Activated naive CD4-positive, alpha-beta T cell treated with anti-CD3 and anti-CD28 coated beads for 36 hours (primary cell): ENCODE data around the gene LGALS9. TPM values are rescaled to one million over a fixed set of nuclear protein-coding genes. Genes with fewer than 3 reads are reported as not detected.

Source experiments
- CTCF ChIA-PET: fragments of 350-600 bp; sonication (Branson Sonifier 250); formaldehyde crosslinking; loops from one replicate; lab custom pipeline; 2021; ENCODE audit warnings: antibody characterized with exemption; lab: Charles Lee
- DNase-seq: peaks from one replicate; pipeline ENCODE4 v3.0.0-alpha.2; 2020
- H3K27ac Mint-ChIP-seq: one replicate; pipeline ENCODE4 v1.8.0; 2021; ENCODE audit warnings: mild to moderate bottlenecking, mixed read lengths
- H3K27me3 Mint-ChIP-seq: one replicate; pipeline ENCODE4 v1.8.0; 2021; ENCODE audit warnings: low read depth, mixed read lengths
- H3K36me3 Mint-ChIP-seq: one replicate; pipeline ENCODE4 v1.8.0; 2021; ENCODE audit warnings: low read depth, mixed read lengths
- H3K4me1 Mint-ChIP-seq: one replicate; pipeline ENCODE4 v1.8.0; 2021; ENCODE audit warnings: low read depth, mixed read lengths
- H3K4me3 Mint-ChIP-seq: one replicate; pipeline ENCODE4 v1.8.0; 2021; ENCODE audit warnings: mild to moderate bottlenecking, moderate library complexity, mixed read lengths
- H3K9me3 Mint-ChIP-seq: one replicate; pipeline ENCODE4 v1.8.0; 2021; ENCODE audit warnings: mixed read lengths
- intact Hi-C: fragments of 100-400 bp; cut with micrococcal nuclease; formaldehyde crosslinking; loops from one replicate; pipeline ENCODE4 v1.15.1; 2023
- total RNA-seq, 2 experiments: library from RNA; stranded (reverse); gene quantifications; one replicate each; pipeline ENCODE4 v1.2.3, GENCODE V29; 2021

Gene LGALS9
- total RNA-seq = 10 to 100 TPM; 80.2 to 81.1 TPM

DNA sequence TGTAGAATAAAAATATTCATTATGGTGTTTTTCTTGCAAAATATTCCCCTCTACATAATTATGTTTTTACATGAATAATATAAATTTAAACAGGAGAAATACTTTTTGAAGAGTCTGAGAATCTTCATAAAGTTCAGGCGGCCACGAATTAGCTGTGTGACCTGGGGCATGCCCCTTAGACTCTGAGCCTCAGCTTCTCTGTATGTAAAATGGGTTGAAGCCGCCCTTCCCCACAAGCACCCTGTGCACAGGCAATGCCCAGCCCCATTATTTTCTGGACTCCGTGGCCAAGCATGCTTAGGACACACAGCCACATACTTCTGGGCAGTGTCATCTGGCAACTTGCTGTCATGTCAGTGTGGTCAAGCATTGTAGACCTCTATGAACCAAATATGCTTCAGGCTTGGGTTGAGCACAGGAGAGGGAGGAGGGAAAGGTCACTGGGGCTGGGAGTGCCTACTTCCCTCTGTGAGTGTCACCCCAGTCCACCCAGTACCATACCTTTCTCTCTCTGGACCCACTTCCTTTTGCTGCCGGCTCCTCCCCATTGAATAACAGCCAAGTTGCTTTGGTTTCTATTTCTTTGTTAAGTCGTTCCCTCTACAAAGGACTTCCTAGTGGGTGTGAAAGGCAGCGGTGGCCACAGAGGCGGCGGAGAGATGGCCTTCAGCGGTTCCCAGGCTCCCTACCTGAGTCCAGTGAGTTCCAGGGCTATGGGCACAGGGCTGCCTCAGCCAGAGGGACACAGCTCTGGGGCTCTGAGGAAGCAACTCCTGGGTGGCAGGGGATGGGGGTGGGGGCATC, at the start of gene LGALS9:
LGALS9 (plus strand) TSS at position 582 of the 804 bp plus-strand sequence; CDS start at position 660, 78 bp downstream.
- peak within 1 kb of the TSS; percentile 81 for H3K4me3 Mint-ChIP-seq
- DNase-seq = peak; percentile 61
- H3K4me1 Mint-ChIP-seq = peaks cover 47% of the 10 kb centered on the region
- H3K9me3 Mint-ChIP-seq = no peaks in the 10 kb centered on the region
- no peaks in the 10 kb centered on the region for H3K27me3 Mint-ChIP-seq
- peak within 1 kb of the TSS; percentile 80 for H3K27ac Mint-ChIP-seq
- intact Hi-C loops = loop anchor here (2.0 kb wide), 1 partner anchor 18 kb away; no protein-coding TSS in a partner anchor
- CTCF ChIA-PET = interaction anchor here (0.9 to 1.8 kb wide), 6 partner anchors 9 to 394 kb away, joined by 3 to 7 read pairs (median 4); no protein-coding TSS in a partner anchor
- H3K36me3 Mint-ChIP-seq = peaks cover 15% of the 10 kb centered on the region

DNA sequence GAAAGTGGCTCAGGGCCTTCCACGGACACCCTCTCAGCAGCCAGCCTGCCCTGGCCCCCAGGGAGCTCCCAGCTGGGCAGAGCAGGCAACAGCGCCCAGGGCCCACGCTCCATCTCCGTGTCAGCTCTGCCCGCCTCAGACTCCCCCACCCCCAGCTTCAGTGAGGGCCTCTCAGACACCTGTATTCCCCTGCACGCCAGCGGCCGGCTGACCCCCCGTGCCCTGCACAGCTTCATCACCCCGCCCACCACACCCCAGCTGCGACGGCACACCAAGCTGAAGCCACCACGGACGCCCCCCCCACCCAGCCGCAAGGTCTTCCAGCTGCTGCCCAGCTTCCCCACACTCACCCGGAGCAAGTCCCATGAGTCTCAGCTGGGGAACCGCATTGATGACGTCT, 48.3 kb upstream of the LGALS9 start:
- H3K36me3 Mint-ChIP-seq = peaks cover 31% of the 10 kb centered on the region
- no peak overlapping the region for H3K27ac Mint-ChIP-seq
- intact Hi-C loops = no loop called here
- peaks cover 35% of the 10 kb centered on the region for H3K4me1 Mint-ChIP-seq
- no peaks in the 10 kb centered on the region for H3K27me3 Mint-ChIP-seq
- H3K4me3 Mint-ChIP-seq = no peak overlapping the region
- no peak for DNase-seq
- no peaks in the 10 kb centered on the region for H3K9me3 Mint-ChIP-seq
- CTCF ChIA-PET = interaction anchor here (1.1 to 6.1 kb wide), 4 partner anchors 11 to 136 kb away, joined by 3 to 54 read pairs (median 4); no protein-coding TSS in a partner anchor

DNA sequence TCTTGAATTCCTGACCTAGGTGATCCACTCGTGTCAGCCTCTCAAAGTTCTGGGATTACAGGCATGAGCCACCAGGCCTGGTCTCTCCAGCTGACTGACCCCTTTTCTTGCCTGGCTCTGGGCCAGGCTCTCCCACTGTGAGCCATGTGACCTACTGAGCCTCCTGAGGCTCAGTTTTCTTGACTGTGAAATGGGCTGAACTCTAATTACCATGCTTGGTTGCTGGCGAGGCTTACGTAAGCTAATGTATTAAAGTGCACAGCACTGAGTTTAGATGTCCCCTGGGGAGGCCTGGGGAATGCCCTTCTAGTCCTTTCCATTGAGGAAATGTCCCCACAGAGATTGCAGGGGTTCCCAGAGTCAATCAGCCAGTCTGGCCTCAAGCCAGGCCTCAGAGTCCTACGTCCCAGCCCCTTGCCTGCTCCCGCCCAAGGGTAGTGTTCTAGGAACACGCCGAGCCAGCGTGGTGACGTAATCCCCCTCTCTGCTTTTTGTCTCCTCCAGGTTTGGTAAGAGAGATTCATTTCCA, 45.8 kb upstream of the LGALS9 start:
- no peak overlapping the region for H3K4me3 Mint-ChIP-seq
- no peaks in the 10 kb centered on the region for H3K27me3 Mint-ChIP-seq
- H3K27ac Mint-ChIP-seq = no peak overlapping the region
- H3K4me1 Mint-ChIP-seq = peaks cover 11% of the 10 kb centered on the region
- H3K9me3 Mint-ChIP-seq = no peaks in the 10 kb centered on the region
- DNase-seq = no peak
- intact Hi-C loops = no loop called here
- CTCF ChIA-PET = no interaction called here
- H3K36me3 Mint-ChIP-seq = peaks cover 39% of the 10 kb centered on the region

DNA sequence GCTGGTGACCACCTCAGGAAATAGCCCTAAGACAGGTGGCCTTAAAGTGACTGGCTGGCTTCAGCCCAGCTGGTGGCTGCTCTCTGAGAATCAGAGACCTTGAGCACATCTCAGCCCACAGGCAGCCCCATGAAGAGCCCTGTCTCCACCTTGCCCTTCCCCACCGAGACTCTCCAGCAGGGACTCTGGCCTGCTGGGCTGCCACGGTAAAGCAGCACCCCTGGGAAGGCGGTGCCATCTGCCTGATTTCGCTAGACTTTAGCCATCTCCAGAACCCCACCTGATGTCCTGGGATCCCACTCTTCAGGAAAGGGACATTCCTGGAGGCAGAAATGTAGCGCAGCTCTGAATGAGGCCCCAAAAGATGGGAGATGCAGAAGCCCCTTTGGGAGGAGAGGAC, 45.2 kb upstream of the LGALS9 start:
- H3K9me3 Mint-ChIP-seq = no peaks in the 10 kb centered on the region
- no peak overlapping the region for H3K27ac Mint-ChIP-seq
- H3K27me3 Mint-ChIP-seq = no peaks in the 10 kb centered on the region
- intact Hi-C loops = no loop called here
- no peak for DNase-seq
- H3K4me1 Mint-ChIP-seq = peaks cover 8% of the 10 kb centered on the region
- peaks cover 42% of the 10 kb centered on the region for H3K36me3 Mint-ChIP-seq
- CTCF ChIA-PET = interaction anchor here (5.2 kb wide), 1 partner anchor 15 kb away, joined by 43 read pairs; no protein-coding TSS in a partner anchor
- no peak overlapping the region for H3K4me3 Mint-ChIP-seq

DNA sequence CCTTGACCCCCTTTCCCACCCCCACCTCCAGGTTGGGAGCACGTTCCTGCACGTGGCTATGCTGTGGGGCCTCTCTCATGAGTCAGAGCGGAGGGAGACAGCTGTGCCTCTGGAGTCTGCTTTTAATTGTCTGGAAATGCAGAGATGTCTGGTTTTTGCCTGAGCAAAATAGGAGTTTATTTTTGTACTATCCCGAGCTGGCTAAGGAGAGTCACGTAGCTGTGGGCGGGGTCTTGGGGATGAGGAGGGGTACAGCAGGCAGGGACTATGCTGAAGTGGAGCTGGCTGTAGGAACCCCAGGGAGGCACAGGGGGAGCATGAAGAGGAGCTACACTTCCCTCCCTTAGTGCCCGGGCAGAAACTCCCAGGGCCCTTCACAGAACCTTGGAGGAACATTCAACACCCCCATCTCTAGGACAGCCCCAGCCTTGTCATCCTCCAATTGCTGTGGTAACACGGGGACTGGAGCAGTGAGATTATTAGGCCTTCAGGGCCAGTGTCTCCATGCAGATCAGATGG, 44.7 kb upstream of the LGALS9 start:
- CTCF ChIA-PET = interaction anchor here (1.4 to 5.2 kb wide), 2 partner anchors 15 to 130 kb away, joined by 4 to 43 read pairs; partner anchors contain the start of gene KSR1
- peaks cover 45% of the 10 kb centered on the region for H3K36me3 Mint-ChIP-seq
- H3K9me3 Mint-ChIP-seq = no peaks in the 10 kb centered on the region
- intact Hi-C loops = no loop called here
- H3K4me1 Mint-ChIP-seq = peaks cover 3% of the 10 kb centered on the region
- no peak overlapping the region for H3K4me3 Mint-ChIP-seq
- H3K27ac Mint-ChIP-seq = no peak overlapping the region
- DNase-seq = no peak
- no peaks in the 10 kb centered on the region for H3K27me3 Mint-ChIP-seq

DNA sequence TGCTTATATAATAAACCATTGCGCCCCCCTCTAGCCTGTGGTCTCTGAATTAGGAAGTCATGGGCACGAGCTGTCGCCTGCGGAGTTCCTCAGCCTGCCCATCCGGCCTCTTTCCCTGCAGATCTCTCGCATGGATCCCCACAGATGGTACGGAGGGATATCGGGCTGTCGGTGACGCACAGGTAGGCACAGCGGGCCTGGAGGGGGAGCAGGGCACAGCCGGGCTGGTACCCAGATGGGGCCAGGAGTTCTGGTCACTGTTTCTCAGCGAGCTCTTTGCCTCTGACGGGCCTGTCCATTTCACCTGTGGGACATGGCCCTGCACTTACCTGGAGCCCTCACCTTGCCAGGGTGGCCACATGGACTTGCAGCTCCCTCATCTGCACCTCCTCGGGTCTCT, 42.6 kb upstream of the LGALS9 start:
- CTCF ChIA-PET = interaction anchor here (1.1 to 5.2 kb wide), 4 partner anchors 10 to 234 kb away, joined by 3 to 43 read pairs (median 4); no protein-coding TSS in a partner anchor
- Mint-ChIP-seq H3K4me3 (no peak overlapping the region), H3K27ac (no peak overlapping the region), H3K36me3 (peaks cover 45% of the 10 kb centered on the region), H3K27me3 (no peaks in the 10 kb centered on the region), H3K4me1 (no peaks in the 10 kb centered on the region), H3K9me3 (no peaks in the 10 kb centered on the region)
- DNase-seq = no peak
- intact Hi-C loops = no loop called here

DNA sequence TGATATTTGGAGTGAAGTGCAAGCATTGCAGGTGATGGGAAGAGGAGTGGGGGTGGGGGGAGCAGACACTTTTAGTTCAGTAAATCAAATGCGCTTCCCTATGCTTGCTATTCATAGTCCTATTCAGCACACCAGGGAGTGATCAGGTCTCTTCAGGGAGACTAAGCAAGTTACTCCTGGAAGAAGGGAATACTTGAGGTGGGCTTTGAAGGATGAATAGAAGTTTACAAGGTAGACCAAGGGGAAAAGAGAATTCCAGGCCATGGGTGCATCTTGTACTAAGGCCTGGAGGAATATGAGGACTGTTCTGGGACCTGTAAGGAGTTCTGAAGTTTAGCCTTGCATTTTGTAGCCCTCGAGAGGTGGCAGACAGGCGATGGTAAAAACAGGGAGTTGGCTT, 40.1 kb upstream of the LGALS9 start:
- peaks cover 44% of the 10 kb centered on the region for H3K36me3 Mint-ChIP-seq
- intact Hi-C loops = no loop called here
- no peaks in the 10 kb centered on the region for H3K27me3 Mint-ChIP-seq
- CTCF ChIA-PET = interaction anchor here (1.0 to 5.2 kb wide), 3 partner anchors 9 to 12 kb away, joined by 3 to 43 read pairs (median 12); no protein-coding TSS in a partner anchor
- H3K4me3 Mint-ChIP-seq = no peak overlapping the region
- no peaks in the 10 kb centered on the region for H3K9me3 Mint-ChIP-seq
- no peak for DNase-seq
- H3K4me1 Mint-ChIP-seq = peaks cover 8% of the 10 kb centered on the region
- no peak overlapping the region for H3K27ac Mint-ChIP-seq

DNA sequence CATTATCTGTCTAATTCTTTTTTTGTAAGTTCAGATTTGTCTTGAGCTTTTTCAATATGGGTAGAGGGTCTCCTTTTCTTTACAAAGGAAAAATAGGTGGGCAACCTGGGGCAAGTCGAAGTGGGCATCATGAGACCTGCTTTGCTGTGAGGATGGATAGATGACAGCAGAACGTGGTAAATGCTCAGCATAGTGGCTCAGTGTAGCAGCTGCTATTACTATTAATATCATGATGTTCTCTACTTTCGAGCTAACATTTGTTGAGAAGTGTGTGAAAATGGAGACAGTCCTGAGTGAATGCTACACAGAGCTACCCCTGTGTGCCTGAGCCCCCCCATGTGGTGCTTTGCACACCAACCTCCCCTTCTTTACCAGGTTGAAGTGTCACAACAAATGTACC, 39.0 kb upstream of the LGALS9 start:
- intact Hi-C loops = no loop called here
- no peak for DNase-seq
- Mint-ChIP-seq H3K9me3 (no peaks in the 10 kb centered on the region), H3K36me3 (peaks cover 49% of the 10 kb centered on the region), H3K4me1 (peaks cover 8% of the 10 kb centered on the region), H3K4me3 (no peak overlapping the region), H3K27ac (no peak overlapping the region), H3K27me3 (no peaks in the 10 kb centered on the region)
- CTCF ChIA-PET = interaction anchor here (1.0 to 2.8 kb wide), 6 partner anchors 7 to 212 kb away, joined by 3 to 12 read pairs (median 5); partner anchors contain the start of gene KSR1

GRCh38 chr17:27593232-27593856, 37.6 kb upstream of the LGALS9 start:
- Mint-ChIP-seq H3K4me1 (peaks cover 8% of the 10 kb centered on the region), H3K36me3 (peaks cover 50% of the 10 kb centered on the region), H3K4me3 (no peak overlapping the region), H3K9me3 (no peaks in the 10 kb centered on the region), H3K27ac (no peak overlapping the region), H3K27me3 (no peaks in the 10 kb centered on the region)
- CTCF ChIA-PET = interaction anchor here (0.7 to 2.8 kb wide), 8 partner anchors 7 to 213 kb away, joined by 3 to 12 read pairs (median 4); partner anchors contain the start of gene KSR1
- intact Hi-C loops = no loop called here
- no peak for DNase-seq

DNA sequence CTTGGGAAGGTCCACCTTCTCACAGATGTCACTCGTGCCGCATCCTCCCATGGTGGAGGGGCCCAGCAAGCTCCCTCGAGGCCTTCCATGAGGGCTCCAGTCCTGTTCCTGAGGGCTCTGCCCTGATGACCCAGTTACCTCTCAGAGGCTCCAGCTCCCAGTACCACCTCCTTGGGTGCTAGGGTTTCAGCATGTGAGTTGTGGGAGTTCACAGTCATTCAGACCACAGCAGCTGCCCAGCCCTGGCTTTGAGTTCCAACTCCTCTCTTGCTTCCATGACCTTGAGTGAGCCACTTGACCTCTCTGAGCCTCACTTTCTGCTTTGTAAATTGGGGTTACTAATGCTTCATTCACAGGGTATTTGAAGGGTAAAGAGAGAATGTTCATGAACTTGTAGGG, 37.1 kb upstream of the LGALS9 start:
- CTCF ChIA-PET = interaction anchor here (0.7 to 2.8 kb wide), 5 partner anchors 9 to 214 kb away, joined by 3 to 12 read pairs (median 4); partner anchors contain the start of gene KSR1
- peaks cover 52% of the 10 kb centered on the region for H3K36me3 Mint-ChIP-seq
- H3K9me3 Mint-ChIP-seq = no peaks in the 10 kb centered on the region
- H3K27me3 Mint-ChIP-seq = no peaks in the 10 kb centered on the region
- H3K4me1 Mint-ChIP-seq = peaks cover 8% of the 10 kb centered on the region
- no peak overlapping the region for H3K4me3 Mint-ChIP-seq
- no peak overlapping the region for H3K27ac Mint-ChIP-seq
- no peak for DNase-seq
- intact Hi-C loops = no loop called here

GRCh38 chr17:27595208-27595607, 35.8 kb upstream of the LGALS9 start:
- no peak for DNase-seq
- Mint-ChIP-seq H3K36me3 (peaks cover 48% of the 10 kb centered on the region), H3K4me3 (no peak overlapping the region), H3K9me3 (no peaks in the 10 kb centered on the region), H3K27me3 (no peaks in the 10 kb centered on the region), H3K27ac (peak overlapping the region; percentile 36), H3K4me1 (peaks cover 10% of the 10 kb centered on the region)
- CTCF ChIA-PET = interaction anchor here (0.6 to 2.2 kb wide), 13 partner anchors 12 to 241 kb away, joined by 3 to 9 read pairs (median 3); partner anchors contain the start of gene KSR1
- intact Hi-C loops = no loop called here
